ENCODE measurements around the gene OGN.
"Not testable (repeated sequence)": the region's sequence is repeated elsewhere in the genome, so short reads cannot be mapped to it uniquely, and the experiment has no call there.

OGN gene

GRCh38 chr9:92404042-92404836 is at the start of gene OGN:
Gene OGN (minus strand): TSS chr9:92404578. CDS start chr9:92403407, 1,171 bp downstream.
- no peak for DNase-seq (ENCODE audit: low spot score)

GRCh38 chr9:92446536-92446935 is 42.2 kb upstream of the OGN start:
- no peak for DNase-seq (ENCODE audit: low spot score)

- no peak for DNase-seq (ENCODE audit: low spot score)
Measured at GRCh38 chr9:92444841-92445240, 40.5 kb upstream of the OGN start.

- DNase-seq (ENCODE audit: low spot score), result no peak
Measured at GRCh38 chr9:92440751-92441046, 36.3 kb upstream of the OGN start.

GRCh38 chr9:92439921-92440750 is 35.8 kb upstream of the OGN start:
- no peak for DNase-seq (ENCODE audit: low spot score)

GRCh38 chr9:92438900-92439526 is 34.6 kb upstream of the OGN start:
- DNase-seq (ENCODE audit: low spot score), result no peak

GRCh38 chr9:92435263-92435662 is 30.9 kb upstream of the OGN start:
- DNase-seq (ENCODE audit: low spot score), result no peak

- DNase-seq (ENCODE audit: low spot score), result no peak
Measured at GRCh38 chr9:92432972-92433548, 28.7 kb upstream of the OGN start.

GRCh38 chr9:92432350-92432749 is 28.0 kb upstream of the OGN start:
- no peak for DNase-seq (ENCODE audit: low spot score)

- DNase-seq (ENCODE audit: low spot score), result no peak
Measured at GRCh38 chr9:92429836-92430235, 25.5 kb upstream of the OGN start.

- no peak for DNase-seq (ENCODE audit: low spot score)
Measured at GRCh38 chr9:92426501-92427145, 22.2 kb upstream of the OGN start.

- DNase-seq (ENCODE audit: low spot score), result no peak
Measured at GRCh38 chr9:92425474-92425873, 21.1 kb upstream of the OGN start.

- DNase-seq (ENCODE audit: low spot score), result no peak
Measured at GRCh38 chr9:92424340-92424739, 20.0 kb upstream of the OGN start, which contains the start of gene OMD. Gene OMD (minus strand): TSS chr9:92424471. CDS start chr9:92417558, 6,913 bp downstream.

GRCh38 chr9:92423612-92424011 is 19.2 kb upstream of the OGN start:
- no peak for DNase-seq (ENCODE audit: low spot score)

GRCh38 chr9:92422611-92423338 is 18.4 kb upstream of the OGN start:
- DNase-seq (ENCODE audit: low spot score), result no peak

- DNase-seq (ENCODE audit: low spot score), result no peak
Measured at GRCh38 chr9:92414566-92414965, 10.2 kb upstream of the OGN start.

GRCh38 chr9:92411157-92411556 is 6.8 kb upstream of the OGN start:
- not testable (repeated sequence) for DNase-seq (ENCODE audit: low spot score)

- no peak for DNase-seq (ENCODE audit: low spot score)
Measured at GRCh38 chr9:92408747-92409478, 4.5 kb upstream of the OGN start.

- no peak for DNase-seq (ENCODE audit: low spot score)
Measured at GRCh38 chr9:92407818-92408217, 3.4 kb upstream of the OGN start.

GRCh38 chr9:92406477-92406876 is 2.1 kb upstream of the OGN start:
- no peak for DNase-seq (ENCODE audit: low spot score)

- DNase-seq (ENCODE audit: low spot score), result no peak
Measured at GRCh38 chr9:92405818-92406217, 1.4 kb upstream of the OGN start.

Measured in hematopoietic multipotent progenitor cell treated with erythropoietin and hydrocortisone succinate and interleukin-3 and kit ligand, for 17 days (in vitro differentiated cells).